Adrenal gland (tissue), 19 donors: ENCODE measurements around the gene SAMM50. TPM values are rescaled to one million over a fixed set of nuclear protein-coding genes. Genes with fewer than 3 reads are reported as not detected.
A peak's percentile ranks its signal among the peaks of the same experiment; 100 is the strongest.

ENCODE experiments used
- DNase-seq, 7 donors: peaks; one replicate each; pipeline ENCODE4 v3.0.0-alpha.2; 2019 to 2020
- H3K27ac ChIP-seq, 5 donors: fragments of 200-600 bp; sonication (generic) in 4 of 5; 1 replicate in 3 of 5; 2 replicates in 2 of 5; pipeline versions ENCODE4 v1.5.1 to v1.8.0; 2016 to 2020; ENCODE audit warnings: mild to moderate bottlenecking in 1 of 5
- H3K27me3 ChIP-seq: fragments of 200-600 bp; 2 replicates; pipeline ENCODE4 v1.8.0; 2021
- H3K36me3 ChIP-seq, 2 donors: fragments of 200-600 bp; replicated peaks in 1 of 2; 1 replicate in 1 of 2; 2 replicates in 1 of 2; pipeline versions ENCODE4 v1.5.1 to v1.8.0; 2018 to 2022
- H3K4me1 ChIP-seq, 2 donors: fragments of 200-600 bp; replicated peaks in 1 of 2; 1 replicate in 1 of 2; 2 replicates in 1 of 2; pipeline versions ENCODE4 v1.5.1 to v1.8.0; 2018 to 2021
- H3K4me3 ChIP-seq, 4 donors: fragments of 200-600 bp; sonication (generic) in 3 of 4; one replicate each; pipeline ENCODE4 v1.5.1; 2016 to 2018
- H3K9me3 ChIP-seq, 3 donors: fragments of 200-600 bp; sonication (generic) in 1 of 3; replicated peaks in 1 of 3; 1 replicate in 2 of 3; 2 replicates in 1 of 3; pipeline versions ENCODE4 v1.5.1 to v1.8.0; 2016 to 2021
- CTCF ChIP-seq, 6 experiments: fragments of 450-650 bp in 4 of 6; fragments of 200-600 bp in 2 of 6; sonication (generic) in 1 of 6; IDR thresholded peaks; 1 replicate in 5 of 6; 2 replicates in 1 of 6; pipeline versions ENCODE4 v1.5.1 to v1.8.0; 2016 to 2021; ENCODE audit warnings: antibody characterized with exemption in 6 of 6, mild to moderate bottlenecking in 2 of 6, moderate library complexity in 1 of 6
- POLR2A ChIP-seq, 2 donors: fragments of 450-650 bp; IDR thresholded peaks; one replicate each; pipeline ENCODE4 v1.6.1; 2017; ENCODE audit warnings: antibody characterized with exemption in 2 of 2, mild to moderate bottlenecking in 2 of 2, moderate library complexity in 1 of 2
- WGBS, 4 donors: extraction: QIAGEN DNeasy Blood & Tissue Kit in 2 of 4; methylation state at CpG; one replicate each; pipeline versions ENCODE4 v1.1.5 to v1.1.7; 2013 to 2017; 5-methylcytosine and 5-hydroxymethylcytosine counted together
- intact Hi-C, 2 donors: fragments of 100-400 bp; cut with DNase I; formaldehyde crosslinking; loops; one replicate each; pipeline versions ENCODE4 v1.14.1 to v1.15.0; 2022 to 2023
- long read RNA-seq, 10 donors: library from polyadenylated mRNA in 3 of 10; unstranded in 2 of 10; stranded (forward) in 1 of 10; transcript quantifications; one replicate each; pipeline ENCODE4 v2.0.0 and lab custom pipeline, GENCODE V29; 2021 to 2026
- polyA plus RNA-seq, 3 donors: library from polyadenylated mRNA; stranded (reverse); fragments of 200-250 nt in 2 of 3; fragments of 350-450 nt in 1 of 3; fragmentation: Illumina TruSeq in 1 of 3; extraction: RNeasy Lipid Tissue Mini Kit (QIAGEN cat#74804) in 1 of 3; gene quantifications; one replicate each; pipeline ENCODE4 v1.2.3, GENCODE V29; 2013 to 2014
- total RNA-seq, 9 donors: library from RNA; depleted of rRNA in 4 of 9; stranded (reverse); fragments of >200 nt in 4 of 9; fragments of 120-200 nt in 1 of 9; fragmentation: NEBNext Ultra II Directional in 1 of 9; extraction: Animal tissue kit (Norgen Biotek cat#: 25700) in 1 of 9; gene quantifications; one replicate each; pipeline versions ENCODE4 v1.1.0 to v1.2.4, GENCODE V29; 2013 to 2023
- donor health status: healthy with polysubstance abuse.
- donor health status: Bipolar disorder and iron deficiency.
- donor health status: DM: yes; HTN: yes; CAD: no.
- donor health status: DM: no; HTN: no; CAD: no.
- donor health status: DM: no; HTN: no; CAD: no.
- donor health status: DM: yes; HTN: yes; CAD: no.

SAMM50 gene
- total RNA-seq: 10 to 100 TPM; 44.9 to 85.7 (median 62.5) TPM
- 10 to 100 TPM; 15.8 to 91.5 (median 18.7) TPM for polyA plus RNA-seq
- long read RNA-seq, donor 1, transcript SAMM50-201 (15 exons, 1,717 nt): major isoform, 33 of 51 reads
- long read RNA-seq, donor 1, partial matches to known transcripts: 17 of 51 reads
- long read RNA-seq, donor 1, other reads (novel, unspliced or antisense): 0 of 51 reads
- long read RNA-seq, donor 2, transcript SAMM50-201 (15 exons, 1,717 nt): major isoform, 14 of 24 reads
- long read RNA-seq, donor 2, partial matches to known transcripts: 9 of 24 reads
- long read RNA-seq, donor 2, other reads (novel, unspliced or antisense): 0 of 24 reads
- long read RNA-seq, donor 3, transcript SAMM50-201 (15 exons, 1,717 nt): major isoform, 22 of 56 reads
- long read RNA-seq, donor 3, partial matches to known transcripts: 33 of 56 reads
- long read RNA-seq, donor 3, other reads (novel, unspliced or antisense): 0 of 56 reads
- long read RNA-seq, donor 4, transcript SAMM50-201 (15 exons, 1,717 nt): major isoform, 145 of 151 reads
- long read RNA-seq, donor 4, partial matches to known transcripts: 3 of 151 reads
- long read RNA-seq, donor 4, other reads (novel, unspliced or antisense): 3 of 151 reads
- long read RNA-seq, donor 5, transcript SAMM50-201 (15 exons, 1,717 nt): major isoform, 146 of 156 reads
- long read RNA-seq, donor 5, partial matches to known transcripts: 2 of 156 reads
- long read RNA-seq, donor 5, other reads (novel, unspliced or antisense): 6 of 156 reads
- long read RNA-seq, donor 6, transcript SAMM50-201 (15 exons, 1,717 nt): major isoform, 65 of 75 reads
- long read RNA-seq, donor 6, partial matches to known transcripts: 2 of 75 reads
- long read RNA-seq, donor 6, other reads (novel, unspliced or antisense): 6 of 75 reads
- long read RNA-seq, donor 7, transcript SAMM50-201 (15 exons, 1,717 nt): major isoform, 15 of 25 reads
- long read RNA-seq, donor 7, partial matches to known transcripts: 8 of 25 reads
- long read RNA-seq, donor 7, other reads (novel, unspliced or antisense): 0 of 25 reads
- long read RNA-seq, donor 8, transcript SAMM50-201 (15 exons, 1,717 nt): major isoform, 35 of 41 reads
- long read RNA-seq, donor 8, partial matches to known transcripts: 6 of 41 reads
- long read RNA-seq, donor 8, other reads (novel, unspliced or antisense): 0 of 41 reads
- long read RNA-seq, donor 9, transcript SAMM50-201 (15 exons, 1,717 nt): major isoform, 24 of 36 reads
- long read RNA-seq, donor 9, partial matches to known transcripts: 10 of 36 reads
- long read RNA-seq, donor 9, other reads (novel, unspliced or antisense): 0 of 36 reads
- long read RNA-seq, donor 10, transcript SAMM50-201 (15 exons, 1,717 nt): major isoform, 7 of 7 reads
- long read RNA-seq, donor 10, partial matches to known transcripts: 0 of 7 reads
- long read RNA-seq, donor 10, other reads (novel, unspliced or antisense): 0 of 7 reads

- intact Hi-C loops: no loop called here
- no peaks in the 10 kb centered on the region for H3K9me3 ChIP-seq
- no peaks in the 10 kb centered on the region for H3K36me3 ChIP-seq
- H3K4me1 ChIP-seq: peaks cover 23 to 33% of the 10 kb centered on the region in 2 donors
- H3K4me3 ChIP-seq: peak within 1 kb of the TSS; percentile 11 to 95 (median 53)
- WGBS, 4 donors: 0 to 1% (median 0%) methylated on average over 25 to 74 of the region's 74 CpGs
- no peaks in the 10 kb centered on the region for H3K27me3 ChIP-seq
- peak within 1 kb of the TSS in 4 of 5 donors; percentile 78 to 96 (median 84) for H3K27ac ChIP-seq
- TF ChIP-seq POLR2A (IDR thresholded peaks at IDR 0.05): peak; percentile 12 to 72
- TF ChIP-seq CTCF (IDR thresholded peaks at IDR 0.05): peak in 1 of 6 experiments; percentile 7
- peak; percentile 89 to 96 (median 94) for DNase-seq
Observed at GRCh38 chr22:43955040-43955882, at the start of gene SAMM50. Gene SAMM50, plus strand, starts transcription at chr22:43955442. Its CDS starts 136 bp downstream, at chr22:43955578.

GRCh38 chr22:43905681-43906080 lies 49.6 kb upstream of the SAMM50 start:
- no peaks in the 10 kb centered on the region for H3K4me1 ChIP-seq
- H3K27me3 ChIP-seq: peaks cover 5% of the 10 kb centered on the region
- no peaks in the 10 kb centered on the region for H3K9me3 ChIP-seq
- no peak for DNase-seq
- no peak overlapping the region for H3K4me3 ChIP-seq
- intact Hi-C loops: no loop called here
- 42 to 49% (median 46%) methylated on average over 7 of the region's 7 CpGs for WGBS, 4 donors
- TF ChIP-seq CTCF (IDR thresholded peaks at IDR 0.05): no peak
- TF ChIP-seq POLR2A (IDR thresholded peaks at IDR 0.05): no peak
- no peak overlapping the region for H3K27ac ChIP-seq
- no peaks in the 10 kb centered on the region for H3K36me3 ChIP-seq

GRCh38 chr22:43909708-43910107 lies 45.5 kb upstream of the SAMM50 start:
- H3K4me3 ChIP-seq: no peak overlapping the region
- peaks cover 5% of the 10 kb centered on the region for H3K27me3 ChIP-seq
- no peaks in the 10 kb centered on the region for H3K9me3 ChIP-seq
- H3K27ac ChIP-seq: no peak overlapping the region
- intact Hi-C loops: no loop called here
- H3K4me1 ChIP-seq: no peaks in the 10 kb centered on the region
- WGBS, 4 donors: 69 to 81% (median 76%) methylated on average over 1 of the region's 1 CpG
- DNase-seq: no peak
- no peaks in the 10 kb centered on the region for H3K36me3 ChIP-seq
- TF ChIP-seq CTCF (IDR thresholded peaks at IDR 0.05) (no peak), POLR2A (IDR thresholded peaks at IDR 0.05) (no peak)
